Measurements from ENCODE around the gene PCDHGA9. TPM values are rescaled to one million over a fixed set of nuclear protein-coding genes. Genes with fewer than 3 reads are reported as not detected.
A peak's percentile ranks its signal among the peaks of the same experiment; 100 is the strongest.
"Not testable (repeated sequence)": the region's sequence is repeated elsewhere in the genome, so short reads cannot be mapped to it uniquely, and the experiment has no call there.

PCDHGA9 gene
- total RNA-seq, 1 donor from 2014 or later: 4.7 TPM

GRCh38 chr5:141366016-141366896 is 36.3 kb upstream of the PCDHGA9 start:
- peaks cover 12 to 26% (median 16%) of the 10 kb centered on the region in 3 donors for H3K27me3 ChIP-seq (ENCODE audit: control insufficient read depth in 3 of 3, insufficient read depth in 3 of 3, low read length in 3 of 3)
- peaks cover 14 to 37% (median 28%) of the 10 kb centered on the region in 3 donors for H3K9me3 ChIP-seq (ENCODE audit: control insufficient read depth in 3 of 3, low read length in 3 of 3)
- H3K9ac ChIP-seq (ENCODE audit: low read depth in 1 of 3, low read length in 3 of 3): no peak overlapping the region
- no peak overlapping the region for H3K27ac ChIP-seq (ENCODE audit: low read depth, low read length)
- peak overlapping the region in 1 of 3 donors; percentile 27 for H3K4me3 ChIP-seq (ENCODE audit: low read length in 3 of 3)
- peaks cover 0 to 15% (median 7%) of the 10 kb centered on the region in 3 donors for H3K36me3 ChIP-seq (ENCODE audit: control insufficient read depth in 3 of 3, insufficient read depth in 3 of 3, low read length in 3 of 3)
- H3K4me1 ChIP-seq (ENCODE audit: control insufficient read depth in 3 of 3, insufficient read depth in 3 of 3, low read length in 3 of 3): peaks cover 0 to 5% (median 0%) of the 10 kb centered on the region in 3 donors

GRCh38 chr5:141369994-141370848 is 32.4 kb upstream of the PCDHGA9 start, which contains the start of gene PCDHGB3:
Gene PCDHGB3, plus strand, starts transcription at chr5:141370242. Its CDS starts 153 bp downstream, at chr5:141370395.
- Histone ChIP-seq H3K9me3 (ENCODE audit: control insufficient read depth in 3 of 3, low read length in 3 of 3) (peaks cover 30 to 44% (median 32%) of the 10 kb centered on the region in 3 donors), H3K4me3 (ENCODE audit: low read length in 3 of 3) (peak within 1 kb of the TSS; percentile 55 to 61 (median 58)), H3K4me1 (ENCODE audit: control insufficient read depth in 3 of 3, insufficient read depth in 3 of 3, low read length in 3 of 3) (peaks cover 0 to 11% (median 0%) of the 10 kb centered on the region in 3 donors), H3K27ac (ENCODE audit: low read depth, low read length) (no peak within 1 kb of the TSS), H3K36me3 (ENCODE audit: control insufficient read depth in 3 of 3, insufficient read depth in 3 of 3, low read length in 3 of 3) (peaks cover 0 to 14% (median 5%) of the 10 kb centered on the region in 3 donors), H3K9ac (ENCODE audit: low read depth in 1 of 3, low read length in 3 of 3) (peak within 1 kb of the TSS; percentile 34 to 54 (median 42)), H3K27me3 (ENCODE audit: control insufficient read depth in 3 of 3, insufficient read depth in 3 of 3, low read length in 3 of 3) (peaks cover 16 to 18% (median 17%) of the 10 kb centered on the region in 3 donors)

DNA sequence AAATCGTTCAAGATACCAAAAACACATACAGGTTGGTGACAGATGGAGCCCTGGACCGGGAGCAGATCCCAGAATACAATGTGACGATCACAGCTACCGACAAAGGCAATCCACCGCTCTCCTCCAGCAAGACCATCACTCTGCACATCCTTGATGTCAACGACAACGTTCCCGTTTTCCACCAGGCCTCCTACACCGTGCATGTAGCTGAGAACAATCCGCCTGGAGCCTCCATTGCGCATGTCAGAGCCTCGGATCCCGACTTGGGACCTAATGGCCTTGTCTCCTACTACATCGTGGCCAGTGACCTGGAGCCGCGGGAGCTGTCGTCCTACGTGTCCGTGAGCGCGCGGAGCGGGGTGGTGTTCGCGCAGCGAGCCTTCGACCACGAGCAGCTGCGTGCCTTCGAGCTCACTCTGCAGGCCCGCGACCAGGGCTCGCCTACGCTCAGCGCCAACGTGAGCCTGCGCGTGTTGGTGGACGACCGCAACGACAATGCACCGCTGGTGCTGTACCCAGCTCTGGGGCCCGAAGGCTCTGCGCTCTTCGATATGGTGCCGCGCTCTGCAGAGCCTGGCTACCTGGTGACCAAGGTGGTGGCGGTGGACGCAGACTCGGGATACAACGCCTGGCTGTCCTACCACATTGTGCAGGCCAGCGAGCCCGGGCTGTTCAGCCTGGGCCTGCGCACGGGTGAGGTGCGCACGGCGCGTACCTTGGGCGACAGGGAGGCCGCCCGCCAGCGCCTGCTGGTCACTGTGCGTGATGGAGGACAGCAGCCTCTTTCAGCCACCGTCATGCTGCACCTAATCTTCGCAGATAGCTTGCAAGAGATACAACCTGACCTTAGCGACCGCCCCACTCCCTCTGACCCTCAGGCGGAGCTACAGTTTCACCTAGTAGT is 30.8 kb upstream of the PCDHGA9 start:
- peak overlapping the region; percentile 33 to 41 (median 36) for H3K4me3 ChIP-seq (ENCODE audit: low read length in 3 of 3)
- no peak overlapping the region for H3K27ac ChIP-seq (ENCODE audit: low read depth, low read length)
- peaks cover 0 to 11% (median 0%) of the 10 kb centered on the region in 3 donors for H3K4me1 ChIP-seq (ENCODE audit: control insufficient read depth in 3 of 3, insufficient read depth in 3 of 3, low read length in 3 of 3)
- H3K27me3 ChIP-seq (ENCODE audit: control insufficient read depth in 3 of 3, insufficient read depth in 3 of 3, low read length in 3 of 3): peaks cover 9 to 17% (median 10%) of the 10 kb centered on the region in 3 donors
- peaks cover 0 to 10% (median 2%) of the 10 kb centered on the region in 3 donors for H3K36me3 ChIP-seq (ENCODE audit: control insufficient read depth in 3 of 3, insufficient read depth in 3 of 3, low read length in 3 of 3)
- peaks cover 21 to 41% (median 28%) of the 10 kb centered on the region in 3 donors for H3K9me3 ChIP-seq (ENCODE audit: control insufficient read depth in 3 of 3, low read length in 3 of 3)
- H3K9ac ChIP-seq (ENCODE audit: low read depth in 1 of 3, low read length in 3 of 3): no peak overlapping the region

DNA sequence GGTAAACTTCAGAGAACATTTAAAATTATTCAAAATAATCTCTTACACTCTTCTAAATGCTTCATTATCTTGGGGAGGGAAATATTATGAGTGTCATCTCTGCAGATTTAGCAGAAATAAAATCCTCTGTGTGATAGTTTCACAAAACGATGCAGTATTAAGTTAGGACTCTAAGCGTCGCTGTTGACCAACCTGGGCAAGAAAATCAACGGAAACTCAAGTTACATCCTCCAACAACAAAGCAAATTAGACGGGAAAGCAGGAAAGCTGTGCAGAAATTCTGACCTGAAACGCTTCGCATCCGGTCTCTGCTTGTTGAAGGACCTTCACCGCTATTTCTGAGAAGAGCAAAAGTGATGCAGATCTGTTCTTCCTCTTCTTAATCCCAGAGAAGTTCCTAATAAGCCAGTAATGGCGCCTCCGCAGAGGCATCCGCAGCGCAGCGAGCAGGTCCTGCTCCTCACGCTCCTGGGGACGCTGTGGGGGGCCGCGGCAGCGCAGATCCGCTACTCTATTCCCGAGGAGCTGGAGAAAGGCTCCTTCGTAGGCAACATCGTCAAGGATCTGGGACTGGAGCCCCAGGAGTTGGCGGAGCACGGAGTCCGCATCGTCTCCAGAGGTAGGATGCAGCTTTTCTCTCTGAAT is 28.8 kb upstream of the PCDHGA9 start, which contains the start of gene PCDHGA6:
Gene PCDHGA6, plus strand, starts transcription at position 219 of the 645 bp plus-strand sequence. Its CDS starts 193 bp downstream, at position 412.
- Histone ChIP-seq H3K36me3 (ENCODE audit: control insufficient read depth in 3 of 3, insufficient read depth in 3 of 3, low read length in 3 of 3) (peaks cover 0 to 10% (median 2%) of the 10 kb centered on the region in 3 donors), H3K27me3 (ENCODE audit: control insufficient read depth in 3 of 3, insufficient read depth in 3 of 3, low read length in 3 of 3) (peaks cover 9 to 17% (median 10%) of the 10 kb centered on the region in 3 donors), H3K9ac (ENCODE audit: low read depth in 1 of 3, low read length in 3 of 3) (peak within 1 kb of the TSS in 1 of 3 donors; percentile 33), H3K27ac (ENCODE audit: low read depth, low read length) (no peak within 1 kb of the TSS), H3K4me3 (ENCODE audit: low read length in 3 of 3) (peak within 1 kb of the TSS; percentile 57 to 63 (median 61)), H3K9me3 (ENCODE audit: control insufficient read depth in 3 of 3, low read length in 3 of 3) (peaks cover 21 to 41% (median 26%) of the 10 kb centered on the region in 3 donors), H3K4me1 (ENCODE audit: control insufficient read depth in 3 of 3, insufficient read depth in 3 of 3, low read length in 3 of 3) (peaks cover 0 to 11% (median 0%) of the 10 kb centered on the region in 3 donors)

DNA sequence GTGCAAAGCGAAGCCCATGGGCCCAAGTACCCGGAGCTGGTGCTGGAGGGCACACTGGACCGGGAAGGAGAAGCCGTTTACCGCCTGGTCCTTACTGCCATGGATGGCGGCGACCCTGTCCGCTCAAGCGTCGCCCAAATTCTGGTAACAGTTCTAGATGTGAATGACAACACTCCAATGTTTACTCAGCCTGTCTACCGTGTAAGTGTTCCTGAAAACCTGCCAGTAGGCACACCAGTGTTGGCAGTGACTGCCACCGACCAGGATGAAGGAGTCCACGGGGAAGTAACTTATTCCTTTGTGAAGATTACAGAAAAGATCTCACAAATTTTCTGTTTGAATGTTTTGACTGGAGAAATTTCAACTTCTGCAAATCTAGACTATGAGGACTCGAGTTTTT is 28.0 kb upstream of the PCDHGA9 start:
- no peak overlapping the region for H3K9ac ChIP-seq (ENCODE audit: low read depth in 1 of 3, low read length in 3 of 3)
- peaks cover 9 to 17% (median 10%) of the 10 kb centered on the region in 3 donors for H3K27me3 ChIP-seq (ENCODE audit: control insufficient read depth in 3 of 3, insufficient read depth in 3 of 3, low read length in 3 of 3)
- H3K9me3 ChIP-seq (ENCODE audit: control insufficient read depth in 3 of 3, low read length in 3 of 3): peaks cover 21 to 41% (median 24%) of the 10 kb centered on the region in 3 donors
- no peak overlapping the region for H3K27ac ChIP-seq (ENCODE audit: low read depth, low read length)
- peaks cover 0 to 11% (median 0%) of the 10 kb centered on the region in 3 donors for H3K4me1 ChIP-seq (ENCODE audit: control insufficient read depth in 3 of 3, insufficient read depth in 3 of 3, low read length in 3 of 3)
- H3K4me3 ChIP-seq (ENCODE audit: low read length in 3 of 3): peak overlapping the region; percentile 41 to 61 (median 57)
- H3K36me3 ChIP-seq (ENCODE audit: control insufficient read depth in 3 of 3, insufficient read depth in 3 of 3, low read length in 3 of 3): peaks cover 0 to 10% (median 2%) of the 10 kb centered on the region in 3 donors

DNA sequence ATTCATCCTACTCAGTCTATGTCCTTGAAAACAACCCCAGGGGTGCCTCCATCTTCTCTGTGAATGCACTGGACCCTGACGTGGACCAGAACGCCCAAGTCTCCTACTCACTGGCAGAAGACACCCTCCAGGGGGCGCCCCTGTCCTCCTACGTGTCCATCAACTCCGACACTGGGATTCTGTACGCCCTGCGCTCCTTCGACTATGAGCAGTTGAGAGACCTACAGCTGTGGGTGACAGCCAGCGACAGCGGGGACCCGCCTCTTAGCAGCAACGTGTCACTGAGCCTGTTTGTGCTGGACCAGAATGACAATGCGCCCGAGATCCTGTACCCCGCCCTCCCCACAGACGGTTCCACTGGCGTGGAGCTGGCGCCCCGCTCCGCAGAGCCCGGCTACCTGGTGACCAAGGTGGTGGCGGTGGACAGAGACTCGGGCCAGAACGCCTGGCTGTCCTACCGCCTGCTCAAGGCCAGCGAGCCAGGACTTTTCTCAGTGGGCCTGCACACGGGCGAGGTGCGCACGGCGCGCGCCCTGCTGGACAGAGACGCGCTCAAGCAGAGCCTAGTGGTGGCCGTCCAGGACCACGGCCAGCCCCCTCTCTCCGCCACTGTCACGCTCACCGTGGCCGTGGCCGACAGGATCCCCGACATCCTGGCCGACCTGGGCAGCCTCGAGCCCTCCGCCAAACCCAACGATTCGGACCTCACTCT is 27.0 kb upstream of the PCDHGA9 start:
- peaks cover 9 to 17% (median 10%) of the 10 kb centered on the region in 3 donors for H3K27me3 ChIP-seq (ENCODE audit: control insufficient read depth in 3 of 3, insufficient read depth in 3 of 3, low read length in 3 of 3)
- not testable (repeated sequence) for H3K9ac ChIP-seq (ENCODE audit: low read depth in 1 of 3, low read length in 3 of 3); H3K27ac ChIP-seq (ENCODE audit: low read depth, low read length); H3K36me3 ChIP-seq (ENCODE audit: control insufficient read depth in 3 of 3, insufficient read depth in 3 of 3, low read length in 3 of 3); H3K4me3 ChIP-seq (ENCODE audit: low read length in 3 of 3)
- peaks cover 0 to 10% (median 0%) of the 10 kb centered on the region in 3 donors for H3K4me1 ChIP-seq (ENCODE audit: control insufficient read depth in 3 of 3, insufficient read depth in 3 of 3, low read length in 3 of 3)
- H3K9me3 ChIP-seq (ENCODE audit: control insufficient read depth in 3 of 3, low read length in 3 of 3): peaks cover 21 to 36% (median 21%) of the 10 kb centered on the region in 3 donors

DNA sequence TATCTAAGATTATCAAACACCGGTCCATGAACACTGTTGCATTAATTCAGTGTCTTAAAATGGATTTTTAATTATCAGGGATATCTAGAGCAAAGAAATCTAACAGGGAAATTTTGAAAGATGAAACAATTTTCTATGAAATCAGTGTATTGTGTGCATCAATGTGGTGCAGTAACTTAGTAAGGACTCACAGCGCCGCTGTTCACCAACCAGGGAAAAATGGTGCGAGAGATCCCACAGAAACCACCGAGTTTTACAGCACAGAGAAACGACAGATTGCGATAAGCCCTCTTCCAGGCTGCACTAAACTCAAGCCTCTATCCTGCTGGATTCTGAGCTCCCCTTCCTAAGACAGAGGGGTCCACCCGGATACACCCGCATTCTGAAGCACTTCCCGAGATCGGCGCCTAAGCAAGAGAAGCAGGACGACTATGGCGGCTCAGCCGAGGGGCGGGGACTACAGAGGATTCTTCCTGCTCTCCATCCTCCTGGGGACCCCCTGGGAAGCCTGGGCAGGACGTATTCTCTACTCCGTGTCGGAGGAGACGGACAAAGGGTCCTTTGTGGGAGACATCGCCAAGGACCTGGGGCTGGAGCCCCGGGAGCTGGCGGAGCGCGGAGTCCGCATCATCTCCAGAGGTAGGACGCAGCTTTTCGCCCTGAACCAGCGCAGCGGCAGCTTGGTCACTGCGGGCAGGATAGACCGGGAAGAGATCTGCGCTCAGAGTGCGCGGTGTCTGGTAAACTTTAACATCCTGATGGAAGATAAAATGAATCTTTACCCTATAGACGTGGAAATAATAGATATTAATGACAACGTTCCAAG is 19.9 kb upstream of the PCDHGA9 start, which contains the start of gene PCDHGA7:
Gene PCDHGA7, plus strand, starts transcription at position 274 of the 826 bp plus-strand sequence. Its CDS starts 158 bp downstream, at position 432.
- Histone ChIP-seq H3K9ac (ENCODE audit: low read depth in 1 of 3, low read length in 3 of 3) (peak within 1 kb of the TSS in 1 of 3 donors; percentile 78), H3K36me3 (ENCODE audit: control insufficient read depth in 3 of 3, insufficient read depth in 3 of 3, low read length in 3 of 3) (no peaks in the 10 kb centered on the region), H3K27ac (ENCODE audit: low read depth, low read length) (no peak within 1 kb of the TSS), H3K4me1 (ENCODE audit: control insufficient read depth in 3 of 3, insufficient read depth in 3 of 3, low read length in 3 of 3) (peaks cover 0 to 5% (median 0%) of the 10 kb centered on the region in 3 donors), H3K27me3 (ENCODE audit: control insufficient read depth in 3 of 3, insufficient read depth in 3 of 3, low read length in 3 of 3) (peaks cover 0 to 3% (median 0%) of the 10 kb centered on the region in 3 donors), H3K9me3 (ENCODE audit: control insufficient read depth in 3 of 3, low read length in 3 of 3) (peaks cover 8 to 24% (median 14%) of the 10 kb centered on the region in 3 donors), H3K4me3 (ENCODE audit: low read length in 3 of 3) (peak within 1 kb of the TSS; percentile 58 to 69 (median 61))
